Activated CD4-positive, alpha-beta T cell treated with anti-CD3 and anti-CD28 coated beads, Interleukin-2, Interleukin-4, amounts not matched to agents 100 ng/mL and 50 ng/mL, durations not matched to agents 16 hours and 8 hours (primary cell): ENCODE results near the gene TOGARAM1.
A peak's percentile ranks its signal among the peaks of the same experiment; 100 is the strongest.
"Not testable (repeated sequence)": the region's sequence is repeated elsewhere in the genome, so short reads cannot be mapped to it uniquely, and the experiment has no call there.

Source experiments
- DNase-seq: peaks from one replicate; pipeline ENCODE4 v3.0.0-alpha.2; 2020; ENCODE audit warnings: low spot score

TOGARAM1 gene

DNA sequence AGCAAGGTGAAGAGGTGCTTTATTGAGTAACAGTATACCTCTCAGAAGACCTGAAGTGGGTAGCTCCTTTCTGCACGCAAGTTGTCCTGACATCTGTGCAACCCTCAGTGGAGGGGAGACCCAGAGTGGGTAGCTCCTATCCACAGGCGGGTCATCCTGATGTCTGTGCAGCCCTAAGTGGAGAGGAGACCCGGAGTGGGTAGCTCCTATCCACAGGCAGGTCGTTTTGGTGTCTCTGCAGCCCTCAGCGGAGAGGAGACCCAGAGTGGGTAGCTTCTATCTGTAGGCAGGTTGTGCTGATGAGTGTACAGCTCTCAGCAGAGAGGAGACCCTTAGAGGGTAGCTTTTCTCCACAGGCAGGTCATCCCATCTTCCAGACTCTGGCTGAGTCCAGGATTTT is 76.9 kb downstream of the TOGARAM1 start:
- DNase-seq: no peak

DNA sequence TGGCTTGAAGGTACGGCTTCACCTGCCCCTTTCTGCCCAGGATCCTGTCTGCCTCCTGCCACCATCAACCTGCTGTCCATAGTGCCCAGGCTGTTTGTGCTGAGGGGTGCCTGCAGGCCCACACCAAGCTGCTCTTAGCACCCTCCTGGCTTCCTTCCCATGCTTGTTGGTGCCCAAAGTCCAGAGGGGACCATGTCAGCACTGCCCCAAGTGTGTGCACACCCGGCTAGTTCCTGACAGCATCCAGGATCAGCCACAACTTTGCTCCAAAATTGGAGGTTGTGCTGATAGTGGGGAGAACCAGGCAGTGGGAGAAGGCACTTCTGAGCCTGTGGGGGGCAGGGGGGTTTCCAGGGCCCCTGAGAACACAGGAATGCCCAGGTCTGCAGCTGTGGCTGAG is 77.4 kb downstream of the TOGARAM1 start:
- DNase-seq: no peak

DNA sequence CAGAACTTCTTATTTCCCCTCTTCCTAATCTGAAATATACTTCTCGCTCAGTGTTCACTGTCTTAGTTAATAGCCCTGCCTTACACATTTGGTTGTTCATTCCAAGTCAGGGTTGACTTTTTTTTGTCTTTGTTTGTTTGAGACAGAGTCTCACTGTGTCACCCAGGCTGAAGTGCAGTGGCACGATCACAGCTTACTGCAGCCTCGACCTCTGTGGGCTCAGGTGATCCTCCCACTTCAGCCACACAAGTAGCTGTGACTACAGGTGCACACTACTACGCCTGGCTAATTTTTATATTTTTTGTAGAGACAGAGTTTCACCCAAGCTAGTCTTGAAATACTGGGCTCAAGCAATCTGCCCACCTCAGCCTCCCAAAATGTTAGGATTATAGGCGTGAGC is 79.7 kb downstream of the TOGARAM1 start:
- no peak for DNase-seq

DNA sequence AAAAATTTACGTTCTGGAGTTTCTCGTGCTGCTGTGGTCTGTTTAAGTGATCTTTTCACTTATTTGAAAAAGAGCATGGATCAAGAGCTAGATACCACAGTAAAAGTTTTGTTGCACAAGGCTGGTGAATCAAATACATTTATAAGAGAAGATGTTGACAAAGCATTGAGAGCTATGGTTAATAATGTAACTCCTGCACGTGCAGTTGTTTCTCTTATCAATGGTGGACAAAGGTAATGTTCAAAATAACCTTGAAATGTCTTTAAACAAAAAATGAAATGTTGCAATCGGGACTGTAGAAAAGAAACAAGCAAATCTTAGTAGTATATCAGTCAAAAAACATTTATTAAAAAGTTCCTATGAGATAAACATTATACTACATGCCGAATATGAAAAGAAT is 82.6 kb downstream of the TOGARAM1 start:
- DNase-seq: no peak

DNA sequence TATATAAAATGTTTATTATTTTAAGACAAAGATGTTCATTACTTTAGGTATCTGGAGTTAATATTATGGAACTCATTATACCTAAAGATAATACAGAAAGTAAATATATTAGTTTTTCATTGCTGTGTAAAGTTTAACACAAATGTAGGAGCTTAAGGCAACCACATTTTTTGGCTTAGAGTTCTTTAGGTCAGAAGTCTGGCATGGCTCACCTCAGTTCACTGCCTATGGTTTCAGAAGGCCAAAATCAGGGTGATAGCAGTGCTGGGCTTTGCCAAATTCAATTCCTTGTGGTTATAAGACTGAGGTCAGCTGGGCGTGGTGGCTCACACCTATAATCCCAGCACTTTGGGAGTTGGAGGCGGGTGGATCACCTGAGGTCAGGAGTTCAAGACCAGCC is 86.4 kb downstream of the TOGARAM1 start:
- DNase-seq: no peak

DNA sequence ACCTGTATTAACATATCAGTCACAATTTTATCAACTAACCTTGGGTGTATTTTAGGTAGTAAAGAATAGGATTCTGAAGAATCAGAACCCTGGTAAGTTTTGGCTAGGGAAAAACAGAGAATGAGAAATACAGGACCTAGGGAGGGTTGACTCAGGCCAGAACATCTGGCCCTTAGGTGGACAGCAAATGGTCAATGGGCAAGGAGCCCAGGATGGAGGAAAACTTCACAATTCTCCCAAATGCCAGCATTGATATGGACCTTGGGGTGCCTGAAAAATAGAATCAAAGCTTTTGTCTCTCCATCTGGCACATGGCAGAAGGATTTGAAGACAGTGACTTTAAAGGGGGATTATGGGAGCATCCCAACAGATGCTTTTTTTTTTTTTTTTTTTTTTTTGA is 89.2 kb downstream of the TOGARAM1 start:
- DNase-seq: no peak

DNA sequence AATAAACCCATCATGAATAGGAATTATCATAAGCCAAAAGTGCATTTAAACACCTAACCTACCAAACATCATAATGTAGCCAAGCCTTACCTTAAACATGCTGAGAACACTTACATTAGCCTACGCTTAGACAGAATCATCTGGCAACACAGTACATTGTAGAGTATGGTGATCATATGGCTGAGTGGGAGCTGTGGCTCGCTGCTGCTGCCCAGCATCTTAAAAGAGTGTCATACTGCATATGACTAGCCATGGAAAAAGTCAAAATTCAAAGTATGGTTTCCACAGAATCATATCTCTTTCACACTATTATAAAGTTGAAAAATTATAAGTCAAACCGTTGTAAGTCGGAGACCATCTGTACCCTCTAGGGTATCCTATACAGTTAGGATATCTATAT is 89.9 kb downstream of the TOGARAM1 start:
- DNase-seq: no peak

DNA sequence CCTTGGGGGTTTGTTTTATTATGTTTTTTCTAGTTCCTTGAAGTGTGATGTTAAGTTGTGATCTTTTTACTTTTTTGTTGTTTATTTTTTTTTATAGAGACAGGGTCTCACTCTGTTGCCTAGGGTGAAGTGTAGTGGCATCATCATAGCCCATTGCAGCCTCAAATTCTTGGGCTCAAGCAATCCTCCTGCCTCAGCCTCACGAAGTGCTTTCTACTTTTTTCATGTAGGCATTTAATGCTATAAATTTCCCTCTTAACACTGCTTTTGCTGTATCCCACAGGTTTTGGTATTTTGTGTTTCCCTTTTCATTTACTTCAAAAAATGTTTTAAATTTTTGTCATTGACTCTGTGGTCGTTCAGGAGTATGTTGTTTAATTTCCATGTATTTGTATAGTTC is 95.4 kb downstream of the TOGARAM1 start:
- no peak for DNase-seq

DNA sequence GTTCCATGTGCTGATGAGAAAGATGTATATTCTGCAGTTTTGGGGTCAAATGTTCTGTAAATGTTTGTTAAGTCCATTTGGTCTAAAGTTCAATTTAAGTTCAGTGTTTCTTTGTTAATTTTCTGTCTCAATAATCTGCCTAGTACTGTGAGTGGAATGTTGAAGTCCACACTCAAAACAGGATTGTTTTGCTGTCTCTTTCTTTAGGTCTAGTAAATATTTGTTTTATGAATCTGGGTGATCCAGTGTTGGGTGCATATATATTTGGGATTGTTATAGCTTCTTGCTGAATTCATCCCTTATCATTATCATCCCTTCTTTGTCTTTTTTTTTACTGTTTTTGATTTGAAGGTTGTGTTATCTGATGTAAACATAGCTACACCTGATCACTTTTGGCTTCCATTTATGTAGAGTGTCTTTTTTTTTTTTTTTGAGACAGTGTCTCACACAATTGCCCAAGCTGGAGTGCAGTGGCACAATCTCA is 95.9 kb downstream of the TOGARAM1 start:
- DNase-seq: no peak

DNA sequence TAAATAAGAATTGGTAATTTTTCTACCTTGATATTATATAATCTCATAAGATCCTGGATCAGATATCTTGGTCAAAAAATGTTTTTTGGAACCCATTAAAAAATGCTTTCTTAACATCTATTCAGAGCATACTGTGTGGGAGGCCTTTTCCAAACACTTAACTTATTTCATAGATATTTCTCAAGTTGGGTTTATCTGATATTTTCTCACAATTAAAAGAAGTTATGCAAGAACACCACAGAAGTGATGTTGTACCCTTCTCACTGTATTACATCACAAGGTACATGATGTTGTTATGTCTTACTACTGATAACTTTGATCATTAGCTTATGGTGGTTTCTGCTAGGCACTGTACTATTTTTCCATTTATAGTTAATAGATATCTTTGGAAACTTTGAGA is 98.6 kb downstream of the TOGARAM1 start:
- no peak for DNase-seq

DNA sequence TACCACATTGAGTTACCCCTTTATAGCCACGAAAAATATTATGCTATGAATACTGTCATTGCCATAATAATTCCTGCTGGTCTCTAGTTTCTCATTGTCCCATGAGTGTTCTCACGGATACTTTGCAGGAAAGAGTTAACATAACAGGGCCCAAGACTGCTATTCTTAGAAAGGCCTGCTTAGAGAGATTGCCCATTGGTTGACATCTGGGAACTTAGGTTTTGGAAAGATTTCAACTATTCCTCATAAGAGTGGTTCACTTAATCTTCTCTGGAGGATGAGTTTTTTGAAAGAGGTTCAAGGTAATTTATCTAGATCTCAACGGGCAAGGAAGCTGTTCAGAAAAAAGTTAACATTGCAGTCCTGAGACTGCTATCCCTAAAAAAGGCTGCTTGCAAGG is 103.5 kb downstream of the TOGARAM1 start:
- no peak for DNase-seq

DNA sequence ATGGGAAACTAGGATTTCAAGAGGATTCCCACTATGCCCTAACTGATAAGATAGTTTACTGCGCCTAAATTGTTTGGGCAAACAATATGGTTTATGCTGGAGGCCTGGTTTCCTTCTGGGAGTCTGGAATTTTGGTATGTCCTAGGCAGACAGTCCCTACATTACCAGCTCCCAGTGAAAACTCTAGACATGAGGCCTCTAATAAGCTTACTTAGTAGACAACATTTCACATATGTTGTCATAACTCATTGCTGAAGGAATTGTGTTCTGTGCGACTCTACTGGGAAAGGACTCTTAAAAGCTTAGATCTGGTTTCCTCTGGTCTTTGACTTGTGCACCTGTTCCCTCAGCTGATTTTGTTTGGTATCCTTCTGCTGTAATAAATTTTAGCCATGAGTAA is 104.0 kb downstream of the TOGARAM1 start:
- DNase-seq: no peak

DNA sequence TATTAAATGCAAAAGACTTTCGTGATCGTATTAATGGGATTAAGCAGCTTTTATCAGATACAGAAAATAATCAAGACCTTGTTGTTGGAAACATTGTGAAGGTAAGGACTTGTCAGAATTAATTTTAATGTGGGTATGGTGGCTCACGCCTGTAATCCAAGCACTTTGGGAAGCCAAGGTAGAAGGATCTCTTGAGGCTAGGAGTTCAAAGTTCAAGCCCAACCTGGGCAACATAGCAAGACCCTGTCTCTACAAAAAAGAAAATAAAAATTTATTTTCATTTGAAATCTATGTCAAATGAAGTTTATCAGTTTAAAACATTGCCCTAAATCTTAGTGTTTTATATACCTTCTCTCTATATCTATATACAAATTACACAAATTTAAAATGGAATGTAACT is 104.7 kb downstream of the TOGARAM1 start:
- no peak for DNase-seq

DNA sequence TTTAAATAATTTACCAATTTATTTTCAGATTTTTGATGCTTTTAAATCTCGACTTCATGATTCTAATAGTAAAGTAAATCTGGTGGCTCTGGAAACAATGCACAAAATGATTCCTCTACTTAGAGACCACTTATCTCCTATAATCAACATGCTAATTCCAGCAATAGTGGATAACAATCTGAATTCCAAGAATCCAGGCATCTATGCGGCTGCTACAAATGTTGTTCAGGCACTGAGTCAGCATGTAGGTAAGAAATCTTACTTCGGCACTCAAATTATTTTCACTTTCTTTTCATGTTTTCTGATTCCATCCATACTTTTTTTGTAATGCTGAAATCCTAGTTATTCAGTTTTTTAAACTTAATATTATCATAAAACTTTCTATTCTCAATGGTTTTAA is 106.4 kb downstream of the TOGARAM1 start:
- no peak for DNase-seq

DNA sequence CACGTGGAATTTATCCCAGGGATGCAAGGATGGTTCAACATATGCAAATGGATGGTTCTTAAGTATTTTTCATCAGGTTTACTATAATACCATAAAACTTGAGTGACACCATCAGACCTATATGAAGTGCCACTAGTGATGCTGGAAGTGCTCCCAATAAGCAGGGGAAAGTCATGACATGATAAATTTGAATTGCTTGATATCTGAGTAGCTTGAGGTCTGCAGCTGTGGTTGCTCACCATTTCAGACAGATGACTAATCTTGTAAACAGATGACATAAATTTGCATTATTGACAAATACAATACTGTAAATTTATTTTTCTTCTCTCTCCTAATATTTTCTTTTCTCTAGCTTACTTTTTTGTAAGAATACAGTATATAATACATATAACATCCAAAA is 108.2 kb downstream of the TOGARAM1 start:
- no peak for DNase-seq

DNA sequence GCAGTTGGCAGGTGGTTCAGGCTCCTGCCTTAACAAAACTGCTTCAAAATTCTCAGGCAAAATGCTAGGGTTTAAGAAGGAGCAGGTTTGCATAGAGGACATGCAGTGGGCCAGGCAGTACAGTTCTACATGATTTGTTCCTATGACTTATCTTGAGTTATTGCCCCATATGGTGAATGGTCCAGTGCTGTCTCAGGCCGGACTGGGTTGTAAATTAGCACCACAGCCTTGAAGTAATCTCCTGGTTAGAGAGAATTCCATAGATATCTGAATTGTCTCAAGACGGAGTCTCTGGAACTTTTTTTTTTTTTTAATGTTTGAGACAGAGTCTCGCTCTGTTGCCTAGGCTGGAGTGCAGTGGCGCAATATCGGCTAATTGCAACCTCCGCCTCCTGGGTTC is 110.1 kb downstream of the TOGARAM1 start:
- DNase-seq: no peak

DNA sequence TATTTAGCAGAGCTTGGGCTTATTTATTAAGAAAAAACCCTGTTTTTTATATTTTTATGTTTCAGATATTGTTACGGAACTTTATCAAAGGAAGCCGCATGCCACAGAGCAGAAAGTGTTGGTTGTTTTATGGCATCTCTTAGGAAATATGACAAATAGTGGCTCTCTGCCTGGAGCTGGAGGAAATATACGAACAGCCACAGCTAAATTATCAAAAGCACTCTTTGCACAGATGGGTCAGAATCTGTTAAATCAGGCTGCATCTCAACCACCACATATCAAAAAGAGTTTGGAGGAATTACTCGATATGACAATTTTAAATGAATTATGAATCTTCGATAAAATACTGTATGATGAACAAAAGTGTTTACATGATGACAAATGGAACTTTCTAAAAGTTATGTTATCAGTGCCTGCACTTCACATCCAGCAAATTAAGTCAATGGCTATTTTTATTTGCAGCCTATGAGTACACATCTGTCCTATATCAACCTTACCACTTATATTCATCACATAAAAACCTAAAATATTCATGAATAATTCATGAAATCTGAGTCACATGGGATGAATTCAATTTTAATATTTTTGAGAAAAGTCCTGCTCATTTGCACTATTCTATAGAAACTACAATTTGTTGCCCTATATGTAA is 111.4 kb downstream of the TOGARAM1 start:
- DNase-seq: no peak

DNA sequence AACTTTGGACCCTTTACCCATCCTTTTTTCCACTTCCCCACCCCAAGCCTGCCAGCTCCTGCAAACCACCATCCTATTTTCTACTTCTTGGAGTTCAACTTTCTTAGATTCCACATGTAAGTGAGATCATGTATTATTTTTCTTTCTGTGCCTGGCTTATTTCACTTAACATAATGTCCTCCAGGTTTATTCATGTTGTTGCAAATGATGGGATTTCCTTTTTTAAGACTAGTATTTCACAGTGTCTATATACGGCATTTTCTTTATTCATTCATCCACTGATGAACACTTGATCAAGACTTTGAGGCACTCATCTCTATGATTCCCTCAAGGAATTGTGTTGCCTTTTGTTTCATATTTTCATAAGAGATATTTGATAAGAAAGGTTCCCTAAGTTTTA is 116.3 kb downstream of the TOGARAM1 start:
- no peak for DNase-seq

DNA sequence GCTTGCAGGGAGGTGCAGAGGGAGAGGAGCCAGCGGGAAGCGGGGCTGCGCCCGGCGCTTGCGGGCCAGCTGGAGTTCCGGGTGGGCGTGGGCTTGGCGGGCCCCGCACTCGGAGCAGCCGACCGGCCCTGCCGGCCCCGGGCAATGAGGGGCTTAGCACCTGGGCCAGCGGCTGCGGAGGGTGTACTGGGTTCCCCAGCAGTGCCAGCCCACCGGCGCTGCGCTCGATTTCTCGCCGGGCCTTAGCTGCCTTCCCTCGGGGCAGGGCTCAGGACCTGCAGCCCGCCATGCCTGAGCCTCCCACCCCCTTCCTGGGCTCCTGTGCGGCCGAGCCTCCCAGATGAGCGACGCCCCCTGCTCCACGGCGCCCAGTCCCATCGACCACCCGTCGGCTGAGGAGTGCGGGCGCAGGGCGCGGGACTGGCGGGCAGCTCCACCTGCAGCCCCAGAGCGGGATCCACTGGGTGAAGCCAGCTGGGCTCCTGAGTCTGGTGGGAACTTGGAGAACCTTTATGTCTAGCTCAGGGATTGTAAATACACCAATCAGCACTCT is 118.5 kb downstream of the TOGARAM1 start:
- not testable (repeated sequence) for DNase-seq

DNA sequence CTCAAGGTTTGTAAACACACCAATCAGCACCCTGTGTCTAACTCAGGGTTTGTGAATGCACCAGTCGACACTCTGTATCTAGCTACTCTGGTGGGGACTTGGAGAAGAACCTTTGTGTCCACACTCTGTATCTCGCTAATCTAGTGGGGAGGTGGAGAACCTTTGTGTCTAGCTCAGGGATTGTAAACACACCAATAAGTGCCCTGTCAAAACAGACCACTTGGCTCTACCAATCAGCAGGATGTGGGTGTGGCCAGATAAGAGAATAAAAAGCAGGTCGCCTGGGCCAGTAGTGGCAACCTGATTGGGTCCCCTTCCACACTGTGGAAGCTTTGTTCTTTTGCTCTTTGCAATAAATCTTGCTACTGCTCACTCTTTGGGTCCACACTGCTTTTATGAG is 119.1 kb downstream of the TOGARAM1 start:
- not testable (repeated sequence) for DNase-seq

DNA sequence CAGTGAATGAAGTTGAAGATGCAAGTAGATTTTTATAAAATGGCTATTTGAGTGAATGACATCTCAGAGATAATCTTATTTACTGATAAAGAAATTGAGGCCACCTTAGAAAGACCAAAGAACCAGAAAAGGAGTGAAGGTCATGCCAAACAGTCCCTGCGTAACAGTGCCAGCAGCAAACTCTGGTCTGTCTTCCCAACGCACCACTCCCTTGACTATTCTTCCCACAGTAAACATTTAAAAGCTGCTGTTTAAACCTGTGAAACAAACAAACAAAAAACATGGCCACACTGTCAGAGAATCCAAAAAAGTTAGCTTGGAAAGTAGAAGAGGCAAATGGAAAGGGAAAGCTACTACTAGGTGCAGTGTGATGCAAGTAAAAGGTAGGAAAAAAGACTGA is 120.4 kb downstream of the TOGARAM1 start:
- DNase-seq: no peak

DNA sequence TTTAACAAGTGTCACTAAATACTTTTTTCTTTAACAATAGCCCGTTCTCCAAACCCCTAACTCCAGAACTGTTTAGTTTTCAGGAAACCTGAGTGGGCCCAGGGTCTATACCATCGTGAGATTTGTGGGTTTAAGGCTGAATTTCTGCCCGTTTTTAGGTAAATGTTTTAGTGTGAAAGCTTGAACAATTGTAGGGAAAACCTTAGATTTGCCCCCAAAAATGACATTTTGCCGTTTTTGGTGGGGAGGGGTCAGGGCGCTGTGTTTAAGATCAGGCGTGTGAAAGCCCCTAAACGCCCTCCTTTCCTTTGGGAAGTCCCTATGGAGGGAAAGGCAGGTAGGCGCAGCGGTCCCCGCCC is 121.6 kb downstream of the TOGARAM1 start:
- no peak for DNase-seq

DNA sequence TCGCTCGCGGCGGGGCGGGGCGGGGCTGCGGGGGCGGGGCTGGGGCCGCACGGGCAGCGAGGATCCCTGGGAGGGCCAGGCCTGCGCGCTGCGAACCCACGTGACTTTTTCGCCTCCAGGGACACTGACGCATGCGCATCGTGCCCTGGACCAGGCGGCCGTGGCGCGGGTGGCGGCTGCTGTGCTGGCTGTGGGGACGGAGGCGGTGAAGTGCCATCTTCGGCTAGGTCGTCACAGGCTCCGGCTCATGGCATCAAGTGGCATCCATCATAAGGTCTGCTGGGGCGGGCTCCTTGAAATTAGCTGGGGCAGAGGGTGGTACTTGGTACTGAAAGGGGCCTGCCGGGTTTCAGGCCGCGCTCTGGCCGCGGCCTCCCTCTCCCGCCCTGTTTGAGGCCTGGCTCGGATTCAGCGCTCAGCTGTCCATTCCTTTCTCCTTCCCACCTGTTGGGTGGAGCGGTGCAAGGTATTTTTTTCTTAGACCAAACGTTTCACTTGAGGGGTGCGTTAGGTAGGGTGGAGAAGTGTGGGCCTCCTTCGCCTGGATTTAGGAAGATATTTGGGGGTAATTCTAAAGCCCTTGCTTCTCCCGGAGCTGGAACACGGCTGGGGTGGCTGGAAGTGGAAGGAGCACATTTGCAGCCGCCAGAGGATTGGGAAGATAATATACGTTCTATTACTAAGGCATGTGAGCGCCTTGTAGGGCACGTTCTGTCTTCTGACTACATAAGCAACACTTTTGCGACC is 122.2 kb downstream of the TOGARAM1 start, which contains the start of gene PRPF39:
TSS of gene PRPF39 (plus strand) at position 141 of the 747 bp plus-strand sequence. CDS start 11,124 bp downstream, outside the sequence.
- DNase-seq: peak; percentile 96
